ENCODE results near the gene PPP1R36. TPM values are rescaled to one million over a fixed set of nuclear protein-coding genes. Genes with fewer than 3 reads are reported as not detected.

Gene PPP1R36
- total and polyA plus RNA-seq, 2 of the 13 experiments (the other 11 are each of a cell fraction or from before 2014, with no cell fraction given): 0.11 to 0.17 TPM

GRCh38 chr14:64580467-64580866 is 30.7 kb downstream of the PPP1R36 start:
- no peaks in the 10 kb centered on the region for H3K9me3 ChIP-seq (ENCODE audit: low read length)
- POLR2A ChIA-PET: no interaction called here
- H2AFZ ChIP-seq (ENCODE audit: low read length): no peak overlapping the region
- in situ Hi-C loops (cut with HindIII; ENCODE audit: extremely low pct_ligation_motif_present, low pct_unique_long_range_greater_than_20kb) (no loop called here), intact Hi-C loops (cut with micrococcal nuclease; ENCODE audit: unreplicated experiment) (no loop called here)
- H3K27ac ChIP-seq (ENCODE audit: extremely low read length, insufficient read depth, low read length): no peak overlapping the region
- H3K4me1 ChIP-seq (ENCODE audit: insufficient read depth, low read length): no peaks in the 10 kb centered on the region
- no peaks in the 10 kb centered on the region for H3K79me2 ChIP-seq (ENCODE audit: insufficient read depth, low read length)
- H3K4me3 ChIP-seq (replicated peaks in 1 of 3; ENCODE audit: insufficient read depth in 1 of 3, low read depth in 2 of 3, low read length in 3 of 3): no peak overlapping the region
- no peak for FAIRE-seq
- no peak for ATAC-seq
- CTCF ChIA-PET (ENCODE audit: low intra/inter-chr PET ratio, low total read pairs): no interaction called here
- H3K4me2 ChIP-seq (ENCODE audit: low read depth, low read length): no peak overlapping the region
- no TSS peak for BruUV-seq (replicated peaks)
- H3K9ac ChIP-seq (ENCODE audit: insufficient read depth, low read depth, low read length): no peak overlapping the region
- H4K20me1 ChIP-seq (ENCODE audit: insufficient read depth, low read length): no peaks in the 10 kb centered on the region
- H3K27me3 ChIP-seq (ENCODE audit: control insufficient read depth in 1 of 2, insufficient read depth in 2 of 2, low read length in 2 of 2): peaks cover 0 to 6% of the 10 kb centered on the region in 2 experiments; a peak in 1 of 5 replicates
- TF ChIP-seq ZMYM3 (CRISPR knock-in tag; IDR thresholded peaks at IDR 0.05) (no peak), KLF15 (CRISPR knock-in tag; IDR thresholded peaks at IDR 0.05; ENCODE audit: borderline replicate concordance) (no peak), ZNF431 (CRISPR knock-in tag; IDR thresholded peaks at IDR 0.05; ENCODE audit: borderline replicate concordance, low read depth) (no peak), ZNF264 (CRISPR knock-in tag; IDR thresholded peaks at IDR 0.05) (no peak), CREBL2 (CRISPR knock-in tag; IDR thresholded peaks at IDR 0.05; ENCODE audit: borderline replicate concordance) (no peak), ZUFSP (CRISPR knock-in tag; IDR thresholded peaks at IDR 0.05; ENCODE audit: borderline replicate concordance) (no peak), ZNF879 (CRISPR knock-in tag; IDR thresholded peaks at IDR 0.05) (no peak), THAP9 (CRISPR knock-in tag; IDR thresholded peaks at IDR 0.05; ENCODE audit: borderline replicate concordance) (no peak)
- DNase-seq (ENCODE audit: low spot score): no peak
- no peaks in the 10 kb centered on the region for H3K36me3 ChIP-seq (replicated peaks in 1 of 2; ENCODE audit: control insufficient read depth in 1 of 2, insufficient read depth in 2 of 2, low read length in 2 of 2)
- WGBS (ENCODE audit: low lambda C conversion rate): 75% methylated on average over 7 of the region's 7 CpGs

All from HepG2 (cell line).